Retinal pigment epithelial cell (primary cell): ENCODE results near the gene TRIM25.

Source experiments
- DNase-seq: peaks from one replicate; pipeline ENCODE4 v3.0.0-alpha.2; 2010; ENCODE audit warnings: low read depth
- H3K4me3 ChIP-seq: 2 replicates; pipeline ENCODE4 v1.5.1; 2011; ENCODE audit warnings: mild to moderate bottlenecking, low read length, control low read depth, moderate library complexity
- CTCF ChIP-seq: conservative IDR thresholded peaks from 2 replicates; pipeline ENCODE4 v1.5.1; 2011; ENCODE audit warnings: low read depth, low read length, control low read depth, inconsistent platforms

Gene TRIM25

GRCh38 chr17:56867948-56868376 lies 45.9 kb downstream of the TRIM25 start:
- no peak overlapping the region for H3K4me3 ChIP-seq
- no peak for TF ChIP-seq CTCF
- DNase-seq = no peak

DNA sequence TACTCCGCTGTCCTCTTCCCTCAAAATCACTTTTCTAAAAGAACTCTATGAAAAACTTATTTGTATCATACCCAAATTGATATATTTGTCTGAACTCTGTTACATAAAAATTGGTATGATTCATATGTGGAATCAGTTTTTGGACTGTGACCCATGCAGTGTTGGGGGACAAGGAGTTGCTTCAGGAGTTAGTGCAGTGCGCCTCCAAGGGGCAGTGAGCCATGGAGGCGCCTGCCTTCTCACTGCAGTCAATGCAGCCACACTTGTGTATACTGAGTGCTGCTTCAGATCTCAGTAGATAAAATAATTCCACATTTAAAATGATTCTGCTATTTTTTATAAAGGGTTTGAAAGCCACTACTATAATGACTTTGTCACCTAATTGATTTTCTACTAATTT lies 47.4 kb downstream of the TRIM25 start:
- no peak for TF ChIP-seq CTCF
- no peak overlapping the region for H3K4me3 ChIP-seq
- DNase-seq = no peak

GRCh38 chr17:56866076-56866475 lies 47.8 kb downstream of the TRIM25 start:
- no peak overlapping the region for H3K4me3 ChIP-seq
- TF ChIP-seq CTCF = no peak
- DNase-seq = no peak

- H3K4me3 ChIP-seq = no peak overlapping the region
- DNase-seq = no peak
- TF ChIP-seq CTCF = no peak
Observed at GRCh38 chr17:56863974-56864373, 49.9 kb downstream of the TRIM25 start.

GRCh38 chr17:56861899-56862298 lies 52.0 kb downstream of the TRIM25 start:
- TF ChIP-seq CTCF = no peak

DNA sequence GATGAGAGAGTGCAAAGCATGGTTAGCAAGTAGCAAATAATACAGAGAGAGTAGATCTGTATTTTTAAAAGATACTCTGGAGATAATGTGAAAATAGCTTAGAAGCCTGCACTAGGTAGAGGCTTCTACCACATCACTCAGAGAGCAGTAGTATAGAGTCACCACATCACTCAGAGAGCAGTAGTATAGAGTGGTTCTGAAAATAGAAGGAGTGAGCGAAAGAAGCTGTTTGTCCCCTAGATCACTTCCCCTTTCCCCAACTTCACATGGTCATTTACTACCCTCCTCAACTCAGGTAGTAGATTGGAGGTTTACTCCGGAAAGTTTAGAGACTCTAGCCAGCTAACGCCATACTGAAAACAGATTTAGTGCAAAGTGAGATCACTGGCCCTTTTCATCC lies 62.8 kb downstream of the TRIM25 start:
- TF ChIP-seq CTCF = no peak
- no peak overlapping the region for H3K4me3 ChIP-seq
- DNase-seq = no peak

More at GRCh38 chr17:56861899-56862298, 52.0 kb downstream of the TRIM25 start:
- DNase-seq = no peak
- H3K4me3 ChIP-seq = no peak overlapping the region

DNA sequence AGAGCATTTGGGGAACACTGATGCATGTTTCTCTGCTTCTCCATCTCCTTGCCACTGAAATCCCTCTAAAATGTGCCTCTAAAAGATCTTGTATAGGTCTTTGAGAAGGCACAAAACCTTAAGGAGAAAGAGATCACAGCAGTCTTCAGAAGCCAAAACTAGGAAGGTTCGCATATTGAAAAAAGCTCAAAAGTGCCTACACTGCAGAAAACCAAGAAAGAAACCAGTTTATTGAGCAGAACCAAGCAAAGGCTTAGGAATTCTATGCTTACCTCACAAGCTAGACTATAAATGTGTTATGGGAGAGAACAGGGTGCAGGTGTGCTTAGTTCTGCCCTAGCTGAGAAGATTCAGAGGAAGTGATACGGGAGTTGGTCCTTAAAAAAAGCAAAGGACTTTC lies 63.3 kb downstream of the TRIM25 start:
- TF ChIP-seq CTCF = no peak
- DNase-seq = no peak
- no peak overlapping the region for H3K4me3 ChIP-seq
